Large intestine (tissue), 3 donors: ENCODE results near the gene TBC1D2. TPM values are rescaled to one million over a fixed set of nuclear protein-coding genes. Genes with fewer than 3 reads are reported as not detected.

Experiments used
- DNase-seq, 2 donors: peaks; one replicate each; pipeline versions ENCODE4 v3.0.0 to v3.0.0-alpha.2; 2013
- H3K27ac ChIP-seq: one replicate; pipeline ENCODE4 v1.5.1; 2013; ENCODE audit warnings: low read length
- H3K27me3 ChIP-seq: 2 replicates; pipeline ENCODE4 v1.6.1; 2013; ENCODE audit warnings: low read length; ENCODE audit not compliant: control insufficient read depth, insufficient read depth
- H3K36me3 ChIP-seq: 2 replicates; pipeline ENCODE4 v1.6.1; 2013; ENCODE audit warnings: low read length; ENCODE audit not compliant: control insufficient read depth, insufficient read depth
- H3K4me1 ChIP-seq: one replicate; pipeline ENCODE4 v1.6.1; 2013; ENCODE audit warnings: low read length; ENCODE audit not compliant: control insufficient read depth, insufficient read depth
- H3K4me3 ChIP-seq: one replicate; pipeline ENCODE4 v1.5.1; 2013; ENCODE audit warnings: low read length
- H3K9me3 ChIP-seq: one replicate; pipeline ENCODE4 v1.6.1; 2013; ENCODE audit warnings: mild to moderate bottlenecking, low read depth, low read length, moderate library complexity; ENCODE audit not compliant: control insufficient read depth
- WGBS: methylation state at CpG from one replicate; pipeline ENCODE4 v1.1.5; 2013; ENCODE audit warnings: low lambda C conversion rate; ENCODE audit not compliant: insufficient coverage; 5-methylcytosine and 5-hydroxymethylcytosine counted together
- polyA plus RNA-seq: library from polyadenylated mRNA; unstranded; fragments of 120-200 nt; gene quantifications from one replicate; pipeline ENCODE4 v1.2.1, GENCODE V29; 2013

The TBC1D2 gene
- polyA plus RNA-seq, 1 donor, result 30.1 TPM

DNA sequence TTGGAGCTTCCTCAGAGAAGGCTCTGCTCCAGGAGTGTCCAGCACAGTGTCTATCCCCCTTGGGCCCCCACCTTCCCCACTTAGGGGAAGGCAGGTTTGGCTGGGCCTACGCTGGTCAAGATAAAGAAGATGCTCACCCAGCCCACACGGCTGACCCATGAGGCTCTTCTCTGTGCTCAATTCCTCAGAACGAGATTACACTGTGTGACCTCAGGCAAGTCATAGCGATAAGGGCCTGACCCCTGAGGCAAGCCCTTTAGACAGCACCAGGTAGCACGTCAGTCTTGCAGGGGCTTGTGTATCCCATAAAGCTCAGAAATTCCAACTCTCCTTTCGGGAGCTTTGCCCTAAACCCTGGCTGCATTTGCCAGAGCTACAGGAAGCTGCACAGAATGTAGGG is 95.7 kb downstream of the TBC1D2 start:
- Histone ChIP-seq H3K4me3 (no peak overlapping the region), H3K27ac (no peak overlapping the region), H3K27me3 (no peaks in the 10 kb centered on the region), H3K9me3 (no peaks in the 10 kb centered on the region), H3K36me3 (peaks cover 21% of the 10 kb centered on the region), H3K4me1 (peaks cover 41% of the 10 kb centered on the region)
- no CpG with 5 or more reads among the region's 6 CpGs for WGBS
- no peak for DNase-seq

GRCh38 chr9:98159301-98159700 is 96.1 kb downstream of the TBC1D2 start:
- 96% methylated on average over 3 of the region's 5 CpGs for WGBS
- DNase-seq, result no peak
- Histone ChIP-seq H3K36me3 (peaks cover 23% of the 10 kb centered on the region), H3K27me3 (no peaks in the 10 kb centered on the region), H3K9me3 (no peaks in the 10 kb centered on the region), H3K4me3 (no peak overlapping the region), H3K4me1 (peaks cover 36% of the 10 kb centered on the region), H3K27ac (no peak overlapping the region)

GRCh38 chr9:98158071-98158831 is 97.2 kb downstream of the TBC1D2 start:
- Histone ChIP-seq H3K9me3 (no peaks in the 10 kb centered on the region), H3K4me3 (no peak overlapping the region), H3K36me3 (peaks cover 23% of the 10 kb centered on the region), H3K4me1 (peaks cover 27% of the 10 kb centered on the region), H3K27me3 (no peaks in the 10 kb centered on the region), H3K27ac (no peak overlapping the region)
- no CpG with 5 or more reads among the region's 4 CpGs for WGBS
- no peak for DNase-seq

GRCh38 chr9:98157372-98157771 is 98.1 kb downstream of the TBC1D2 start:
- no peak overlapping the region for H3K27ac ChIP-seq
- H3K27me3 ChIP-seq, result no peaks in the 10 kb centered on the region
- H3K9me3 ChIP-seq, result no peaks in the 10 kb centered on the region
- peaks cover 24% of the 10 kb centered on the region for H3K36me3 ChIP-seq
- no peak overlapping the region for H3K4me3 ChIP-seq
- WGBS, result no CpG with 5 or more reads among the region's 10 CpGs
- peaks cover 18% of the 10 kb centered on the region for H3K4me1 ChIP-seq
- no peak for DNase-seq

DNA sequence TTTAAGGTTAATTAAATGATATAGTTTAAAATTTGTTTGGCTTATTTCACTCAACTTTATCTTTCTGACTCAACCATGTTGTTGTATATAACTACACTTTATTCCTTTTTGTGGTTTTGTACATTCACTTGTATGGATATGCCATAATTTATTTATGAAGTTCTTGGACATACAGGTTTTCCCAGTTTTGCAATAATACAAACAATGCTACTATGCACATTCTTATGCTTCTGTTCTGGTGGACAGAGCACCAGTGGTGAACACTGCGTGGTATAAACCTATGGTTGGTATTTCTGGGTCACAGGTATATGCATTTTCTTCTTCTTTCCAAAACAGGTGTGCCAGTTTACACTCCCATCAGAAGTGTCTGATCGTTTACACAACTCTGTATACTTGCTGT is 100.8 kb downstream of the TBC1D2 start:
- peaks cover 27% of the 10 kb centered on the region for H3K36me3 ChIP-seq
- WGBS, result 100% methylated on average over 1 of the region's 2 CpGs
- H3K4me1 ChIP-seq, result peaks cover 19% of the 10 kb centered on the region
- H3K27me3 ChIP-seq, result no peaks in the 10 kb centered on the region
- H3K9me3 ChIP-seq, result no peaks in the 10 kb centered on the region
- DNase-seq, result no peak
- no peak overlapping the region for H3K4me3 ChIP-seq
- H3K27ac ChIP-seq, result no peak overlapping the region

DNA sequence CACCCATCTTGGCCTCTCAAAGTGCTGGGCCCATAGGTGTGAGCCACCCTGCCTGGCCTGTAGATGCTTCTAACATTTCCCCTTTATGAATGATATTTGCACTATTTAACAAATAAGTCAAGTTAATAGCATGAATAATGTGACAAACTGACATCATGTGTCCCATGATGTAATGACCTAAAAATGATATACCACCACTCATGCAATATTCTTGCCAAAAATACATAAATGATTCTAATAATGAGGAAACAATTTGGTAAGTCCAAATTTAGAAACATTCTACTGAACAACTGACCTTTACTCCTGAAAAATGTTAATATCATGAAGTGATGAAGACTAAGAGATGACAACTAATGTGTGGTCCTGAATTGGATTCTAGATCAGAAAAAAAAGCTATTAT is 102.9 kb downstream of the TBC1D2 start:
- no peaks in the 10 kb centered on the region for H3K27me3 ChIP-seq
- peaks cover 21% of the 10 kb centered on the region for H3K4me1 ChIP-seq
- H3K36me3 ChIP-seq, result peaks cover 25% of the 10 kb centered on the region
- no peaks in the 10 kb centered on the region for H3K9me3 ChIP-seq
- DNase-seq, result no peak
- H3K27ac ChIP-seq, result no peak overlapping the region
- no peak overlapping the region for H3K4me3 ChIP-seq

GRCh38 chr9:98150721-98151120 is 104.7 kb downstream of the TBC1D2 start:
- no peaks in the 10 kb centered on the region for H3K27me3 ChIP-seq
- H3K9me3 ChIP-seq, result no peaks in the 10 kb centered on the region
- no peak overlapping the region for H3K4me3 ChIP-seq
- no peak for DNase-seq
- H3K27ac ChIP-seq, result peak overlapping the region; percentile 75
- peaks cover 10% of the 10 kb centered on the region for H3K36me3 ChIP-seq
- H3K4me1 ChIP-seq, result peaks cover 37% of the 10 kb centered on the region
- 74% methylated on average over 3 of the region's 3 CpGs for WGBS

GRCh38 chr9:98150164-98150563 is 105.3 kb downstream of the TBC1D2 start:
- WGBS, result no CpG with 5 or more reads among the region's 7 CpGs
- Histone ChIP-seq H3K27me3 (no peaks in the 10 kb centered on the region), H3K9me3 (no peaks in the 10 kb centered on the region), H3K4me3 (no peak overlapping the region), H3K4me1 (peaks cover 43% of the 10 kb centered on the region), H3K36me3 (peaks cover 9% of the 10 kb centered on the region), H3K27ac (peak overlapping the region; percentile 75)
- peak; percentile 53 to 73 for DNase-seq

DNA sequence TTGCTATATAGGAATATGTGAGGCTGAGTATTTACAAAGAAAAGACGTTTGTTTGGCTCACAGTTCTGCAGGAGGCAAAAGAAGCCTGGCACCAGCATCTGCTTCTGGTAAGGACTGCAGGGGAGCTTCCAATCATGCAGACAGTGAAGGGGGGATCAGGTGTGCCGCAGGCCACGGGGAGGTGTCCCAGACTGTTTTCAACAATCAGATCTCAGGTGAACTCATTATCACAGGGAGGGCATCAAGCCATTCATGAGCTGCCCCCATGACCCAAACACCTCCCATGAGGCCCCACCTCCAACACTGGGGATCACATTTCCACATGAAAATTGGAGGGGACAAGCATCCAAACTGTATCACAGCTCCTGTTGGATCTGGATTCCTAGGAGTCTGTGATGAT is 106.0 kb downstream of the TBC1D2 start:
- Histone ChIP-seq H3K27ac (peak overlapping the region; percentile 75), H3K4me1 (peaks cover 50% of the 10 kb centered on the region), H3K27me3 (no peaks in the 10 kb centered on the region), H3K9me3 (no peaks in the 10 kb centered on the region), H3K36me3 (peaks cover 12% of the 10 kb centered on the region), H3K4me3 (no peak overlapping the region)
- DNase-seq, result no peak
- no CpG with 5 or more reads among the region's 3 CpGs for WGBS
